GM12801 (cell line): ENCODE data around the gene MRE11.

Source experiments
- TF ChIP-seq, protein P1 (sequence below): IDR thresholded peaks from one replicate; pipeline ENCODE4 v1.5.1; 2011; ENCODE audit warnings: control low read depth; ENCODE audit not compliant: insufficient read length; ENCODE audit errors: extremely low read depth

The MRE11 gene

DNA sequence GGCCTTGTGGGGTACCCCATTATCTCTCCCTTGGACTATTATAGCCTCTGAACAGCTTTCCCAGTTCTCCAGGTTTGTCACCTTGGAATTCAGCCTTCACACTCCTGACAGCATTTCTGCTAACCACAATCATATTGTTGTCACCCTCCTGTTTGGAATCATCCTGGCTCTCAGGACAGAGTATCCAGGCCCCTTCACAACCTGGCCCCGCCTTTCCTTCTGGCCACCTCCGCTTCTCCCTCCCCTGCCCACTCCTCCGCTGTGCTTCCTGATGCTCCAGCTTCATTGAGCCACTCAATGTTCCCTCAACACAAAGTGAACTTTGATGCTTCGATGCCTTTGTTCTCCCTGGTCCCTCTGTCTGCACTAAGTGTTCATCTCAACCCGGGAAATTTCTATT, 95.5 kb downstream of the MRE11 start:
- TF ChIP-seq, protein P1, sequence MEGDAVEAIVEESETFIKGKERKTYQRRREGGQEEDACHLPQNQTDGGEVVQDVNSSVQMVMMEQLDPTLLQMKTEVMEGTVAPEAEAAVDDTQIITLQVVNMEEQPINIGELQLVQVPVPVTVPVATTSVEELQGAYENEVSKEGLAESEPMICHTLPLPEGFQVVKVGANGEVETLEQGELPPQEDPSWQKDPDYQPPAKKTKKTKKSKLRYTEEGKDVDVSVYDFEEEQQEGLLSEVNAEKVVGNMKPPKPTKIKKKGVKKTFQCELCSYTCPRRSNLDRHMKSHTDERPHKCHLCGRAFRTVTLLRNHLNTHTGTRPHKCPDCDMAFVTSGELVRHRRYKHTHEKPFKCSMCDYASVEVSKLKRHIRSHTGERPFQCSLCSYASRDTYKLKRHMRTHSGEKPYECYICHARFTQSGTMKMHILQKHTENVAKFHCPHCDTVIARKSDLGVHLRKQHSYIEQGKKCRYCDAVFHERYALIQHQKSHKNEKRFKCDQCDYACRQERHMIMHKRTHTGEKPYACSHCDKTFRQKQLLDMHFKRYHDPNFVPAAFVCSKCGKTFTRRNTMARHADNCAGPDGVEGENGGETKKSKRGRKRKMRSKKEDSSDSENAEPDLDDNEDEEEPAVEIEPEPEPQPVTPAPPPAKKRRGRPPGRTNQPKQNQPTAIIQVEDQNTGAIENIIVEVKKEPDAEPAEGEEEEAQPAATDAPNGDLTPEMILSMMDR, result no peak

DNA sequence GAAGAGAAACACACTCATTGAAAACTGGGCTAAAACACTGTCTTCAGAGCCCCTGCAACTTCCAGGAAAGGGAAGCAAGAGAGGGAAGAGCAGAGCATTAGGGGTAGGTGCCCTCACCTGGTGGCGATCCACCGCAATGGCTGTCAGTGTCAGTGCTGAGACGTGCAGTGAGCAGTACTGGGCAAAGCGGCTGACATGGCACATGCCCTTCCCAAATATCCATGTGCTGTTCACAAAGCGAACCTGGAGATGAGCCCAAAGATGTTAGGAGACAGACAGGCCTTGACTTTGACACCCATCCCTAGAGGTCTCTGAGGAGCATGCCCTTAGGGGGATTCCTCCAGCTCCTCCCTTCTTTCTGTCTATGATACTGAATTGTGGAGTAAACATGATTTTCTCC, 97.4 kb downstream of the MRE11 start:
- TF ChIP-seq, protein P1, result no peak

DNA sequence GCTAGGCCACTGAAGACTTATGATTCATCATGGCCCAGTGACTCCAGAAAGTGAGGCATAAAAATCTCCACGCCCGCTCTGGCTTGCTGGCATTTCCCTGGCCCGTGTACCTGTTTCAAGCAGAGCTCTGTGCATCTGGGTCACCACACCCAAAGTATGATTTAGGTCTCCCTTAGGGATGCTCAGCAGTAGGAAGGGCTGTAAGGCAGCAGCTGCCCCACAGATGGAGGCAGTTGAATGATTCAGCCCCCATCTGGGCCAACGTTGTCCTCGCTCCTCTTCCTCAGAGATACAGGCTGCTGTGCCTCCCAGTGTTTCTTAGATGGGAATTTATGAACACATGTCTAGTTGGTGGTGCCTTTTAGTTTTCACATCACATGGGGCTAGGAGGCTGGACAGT, 114.0 kb downstream of the MRE11 start:
- TF ChIP-seq, protein P1, result no peak

DNA sequence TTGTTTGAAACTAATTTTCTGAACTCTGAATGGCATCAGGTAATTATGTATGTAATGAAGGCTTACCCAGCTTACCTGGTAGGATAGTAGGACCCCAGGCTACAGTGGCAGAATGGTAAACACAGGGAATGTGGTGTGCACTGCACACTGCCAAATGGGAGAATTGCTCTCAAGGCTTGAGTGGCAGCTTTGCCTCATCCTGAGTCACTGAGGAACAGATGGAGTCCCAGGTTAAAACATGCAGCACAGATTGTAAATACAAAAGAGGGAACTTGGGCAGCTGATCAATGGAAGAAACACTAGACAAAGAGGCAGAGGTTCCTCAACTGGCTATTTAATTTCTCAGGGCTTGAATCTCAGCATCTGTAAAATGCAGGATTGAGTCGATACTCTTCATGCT, 116.8 kb downstream of the MRE11 start:
- TF ChIP-seq, protein P1, result no peak
